GM12878 (cell line): ENCODE results near the gene ARPC1A.

Experiments used
- CTCF ChIP-seq, 3 experiments: IDR thresholded peaks in 2 of 3; conservative IDR thresholded peaks in 1 of 3; 2 replicates each; pipeline ENCODE4 v1.5.1; 2011; ENCODE audit warnings: low read depth in 3 of 3, low read length in 3 of 3, mild to moderate bottlenecking in 3 of 3, control low read depth in 2 of 3, moderate library complexity in 2 of 3, inconsistent platforms in 1 of 3, mixed read lengths in 1 of 3; ENCODE audit not compliant: control insufficient read depth in 2 of 3, insufficient read depth in 1 of 3; ENCODE audit errors: extremely low read depth in 1 of 3
- EED ChIP-seq: sonication (generic); IDR thresholded peaks from 2 replicates; pipeline ENCODE4 v1.6.1; 2016; ENCODE audit warnings: antibody characterized with exemption, low read depth
- PKNOX1 ChIP-seq: fragments of 450-650 bp; IDR thresholded peaks from 2 replicates; pipeline ENCODE4 v1.6.1; 2016; ENCODE audit warnings: mild to moderate bottlenecking

- TF ChIP-seq CTCF (IDR thresholded peaks at IDR 0.05 in 2 of 3, conservative IDR thresholded peaks at IDR 0.05 in 1 of 3; ENCODE audit: control insufficient read depth in 2 of 3, extremely low read depth in 1 of 3, insufficient read depth in 1 of 3, low read depth in 3 of 3, low read length in 3 of 3): no peak
- no peak for TF ChIP-seq PKNOX1
- no peak for TF ChIP-seq EED
Measured at GRCh38 chr7:99373091-99374066, 47.7 kb downstream of the ARPC1A start.
